Fibroblast of skin of back (primary cell): ENCODE results near the gene PLEKHG7.
"Not testable (repeated sequence)": the region's sequence is repeated elsewhere in the genome, so short reads cannot be mapped to it uniquely, and the experiment has no call there.

Source experiments
- DNase-seq: peaks from one replicate; pipeline ENCODE4 v3.0.0-alpha.2; 2013

Gene PLEKHG7

DNA sequence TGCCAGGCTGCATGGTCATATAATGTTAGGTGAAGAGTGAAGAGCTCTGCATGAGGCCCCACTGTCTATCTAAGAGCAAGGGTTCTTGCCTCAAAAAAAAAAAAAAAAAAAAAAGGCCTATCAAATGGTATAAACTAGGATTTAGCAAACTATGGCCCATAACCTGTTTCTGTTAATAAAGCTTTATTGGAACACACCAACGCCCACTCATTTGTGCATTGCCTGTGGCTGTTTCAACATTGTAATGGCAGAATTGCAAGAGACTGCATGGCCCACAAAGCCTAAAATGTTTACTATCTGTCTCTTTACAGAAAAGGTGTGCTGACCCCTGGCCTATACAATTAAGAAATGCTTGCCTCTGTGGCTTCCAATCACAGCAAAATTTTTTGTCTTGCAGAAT is 12.8 kb downstream of the PLEKHG7 start:
- no peak for DNase-seq

DNA sequence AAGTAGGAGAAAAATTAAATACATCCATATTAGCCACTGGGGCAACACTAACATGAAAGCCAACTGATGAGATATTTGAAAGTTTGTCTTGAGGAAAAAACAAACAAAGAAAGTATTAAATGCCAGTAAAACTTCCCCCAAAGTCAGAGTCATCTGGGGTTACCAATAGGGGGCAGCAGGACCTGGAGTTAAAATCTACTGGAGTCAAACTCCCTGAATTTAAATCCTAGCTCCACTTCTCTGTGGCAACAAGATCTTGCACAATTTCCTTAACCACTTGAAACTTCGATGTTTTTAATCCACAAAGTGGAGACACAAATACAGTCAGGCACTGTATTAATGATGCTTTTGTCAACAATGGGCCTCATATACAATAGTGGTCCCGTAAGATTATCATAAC is 14.4 kb downstream of the PLEKHG7 start:
- peak; percentile 31 for DNase-seq

- DNase-seq: no peak
Observed at GRCh38 chr12:92718483-92718990, 15.7 kb downstream of the PLEKHG7 start.

DNA sequence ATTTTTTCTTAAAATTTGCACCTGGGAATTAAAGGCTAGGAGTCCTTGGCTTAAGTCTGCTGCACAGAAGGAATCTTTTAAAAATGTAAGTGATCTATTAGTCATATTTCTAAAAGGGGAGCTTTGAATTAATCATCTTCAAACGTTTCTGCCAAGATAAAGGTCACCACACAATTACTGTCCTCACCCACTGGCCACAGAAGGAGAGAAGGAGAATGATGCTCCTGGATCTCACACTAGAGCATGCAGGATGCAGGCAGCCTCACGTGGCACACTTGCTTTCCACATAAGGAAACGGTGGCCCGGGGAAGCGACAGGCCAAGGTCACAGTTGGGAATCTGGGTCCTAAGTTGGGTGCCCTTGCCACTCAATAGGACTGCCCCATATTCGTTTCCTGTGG is 16.9 kb downstream of the PLEKHG7 start:
- peak; percentile 54 for DNase-seq

GRCh38 chr12:92721130-92721529 is 18.3 kb downstream of the PLEKHG7 start:
- DNase-seq: peak; percentile 81

- no peak for DNase-seq
Observed at GRCh38 chr12:92721656-92722055, 18.9 kb downstream of the PLEKHG7 start.

GRCh38 chr12:92722897-92723296 is 20.1 kb downstream of the PLEKHG7 start:
- DNase-seq: no peak

GRCh38 chr12:92726850-92727249 is 24.1 kb downstream of the PLEKHG7 start:
- DNase-seq: no peak

DNA sequence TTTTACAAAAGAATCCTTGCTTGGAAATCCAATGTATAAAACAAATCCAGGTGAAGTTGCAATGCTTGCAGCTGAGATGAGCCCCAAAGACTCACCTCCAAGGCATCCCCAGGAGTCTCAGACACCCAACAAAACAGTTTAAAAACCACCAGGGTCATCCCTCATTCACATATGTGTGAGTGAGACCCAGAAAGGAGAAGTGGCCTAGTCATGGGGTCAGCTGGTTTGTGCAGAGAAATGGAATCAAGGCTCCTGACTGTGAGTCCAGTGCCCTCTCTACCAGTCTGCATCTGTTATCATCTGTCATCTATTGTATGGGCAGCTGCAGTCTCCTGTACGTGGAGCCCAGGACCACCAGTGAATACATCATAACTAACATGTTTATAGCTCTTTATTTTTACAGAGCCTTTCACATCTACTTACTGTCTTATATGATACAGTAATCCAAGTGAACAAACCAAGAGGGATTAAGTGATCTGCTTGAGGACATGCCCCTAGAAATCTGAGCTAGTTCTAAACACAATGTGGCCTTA is 27.1 kb downstream of the PLEKHG7 start:
- DNase-seq: no peak

- DNase-seq: no peak
Observed at GRCh38 chr12:92730758-92731157, 28.0 kb downstream of the PLEKHG7 start.

DNA sequence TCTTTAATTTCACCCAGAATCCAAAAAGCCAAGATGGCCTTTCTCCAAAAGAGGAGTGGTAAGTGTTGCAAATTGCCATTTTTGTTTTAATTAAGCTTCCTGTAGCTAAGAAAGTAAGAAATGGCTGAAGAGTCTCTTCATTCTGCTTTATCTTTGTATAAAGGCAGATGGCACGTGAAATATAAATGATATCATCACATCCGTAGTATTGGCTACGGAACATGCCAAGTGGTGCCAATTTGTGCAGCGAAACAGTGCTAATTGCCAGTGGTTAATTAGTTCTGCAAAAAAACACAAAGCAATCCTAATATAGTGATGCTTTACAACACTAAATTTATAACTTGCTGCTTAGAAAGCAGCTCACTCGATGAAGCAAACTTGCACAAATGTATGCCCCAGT is 29.4 kb downstream of the PLEKHG7 start:
- DNase-seq: no peak

GRCh38 chr12:92732716-92733115 is 29.9 kb downstream of the PLEKHG7 start:
- no peak for DNase-seq

DNA sequence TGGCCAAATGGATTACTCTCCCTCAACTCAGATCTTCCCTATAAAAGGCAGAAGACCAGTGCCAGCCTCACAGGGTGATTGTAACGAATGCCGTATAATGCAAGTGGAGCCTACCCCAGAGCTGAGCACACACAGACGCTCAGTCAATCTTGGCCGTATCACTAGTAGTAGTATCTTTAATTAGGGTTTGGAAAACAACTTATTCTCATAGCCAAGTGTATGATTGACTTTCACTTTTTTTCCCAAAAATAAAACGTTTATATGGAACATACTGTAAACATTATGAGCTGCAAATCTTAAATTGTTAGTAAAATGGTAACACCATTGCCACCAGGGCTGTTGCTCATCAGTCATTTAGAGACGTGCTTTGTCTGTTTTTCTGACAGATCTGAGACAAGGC is 30.4 kb downstream of the PLEKHG7 start:
- DNase-seq: no peak

DNA sequence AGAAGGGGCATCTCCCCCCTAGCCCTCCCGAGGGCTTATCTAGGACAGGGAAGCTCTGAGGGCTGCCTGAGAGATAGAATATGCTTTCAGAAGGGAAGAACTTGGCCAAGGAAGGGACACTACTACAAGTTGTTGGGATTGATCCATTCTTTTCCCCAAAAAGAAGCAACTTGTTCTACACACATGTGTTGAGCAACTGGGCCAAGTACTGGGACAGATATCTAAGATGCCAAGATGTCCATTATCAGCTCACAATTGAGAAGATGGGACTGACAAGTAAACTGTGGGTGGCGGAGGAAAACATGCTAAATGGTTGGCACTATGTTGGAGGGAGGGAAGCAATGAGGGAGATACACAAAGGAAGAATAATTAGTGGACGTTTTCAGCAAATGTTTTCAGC is 30.9 kb downstream of the PLEKHG7 start:
- DNase-seq: no peak

DNA sequence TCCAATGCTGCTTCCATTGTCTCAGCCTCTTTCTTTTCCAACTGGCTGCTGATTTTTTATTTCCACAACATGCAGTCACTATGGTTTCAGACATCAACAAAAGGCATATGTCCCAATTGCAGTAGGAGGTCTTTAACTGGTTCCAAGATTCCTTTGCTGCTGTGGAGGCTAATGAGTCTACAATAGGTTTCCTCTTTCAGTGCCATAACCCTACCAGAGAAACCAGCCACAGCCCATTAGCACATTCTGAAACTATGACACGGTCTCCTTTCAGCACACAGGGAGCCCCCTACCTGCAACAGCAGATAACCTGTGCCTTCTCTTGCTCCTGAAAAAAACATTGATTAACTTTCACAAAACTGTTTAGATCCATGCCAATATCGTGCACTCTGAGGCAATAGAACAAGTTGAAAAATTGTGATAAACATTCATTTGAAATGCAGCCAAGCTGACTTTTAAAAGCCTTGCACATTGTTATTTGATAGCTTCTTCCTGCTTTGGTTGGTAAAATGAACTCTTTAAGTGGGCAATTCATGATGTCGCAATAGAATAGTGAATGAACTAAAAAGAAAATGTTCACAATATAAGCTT is 32.4 kb downstream of the PLEKHG7 start:
- peak; percentile 59 for DNase-seq

- DNase-seq: no peak
Observed at GRCh38 chr12:92736605-92737004, 33.8 kb downstream of the PLEKHG7 start.

DNA sequence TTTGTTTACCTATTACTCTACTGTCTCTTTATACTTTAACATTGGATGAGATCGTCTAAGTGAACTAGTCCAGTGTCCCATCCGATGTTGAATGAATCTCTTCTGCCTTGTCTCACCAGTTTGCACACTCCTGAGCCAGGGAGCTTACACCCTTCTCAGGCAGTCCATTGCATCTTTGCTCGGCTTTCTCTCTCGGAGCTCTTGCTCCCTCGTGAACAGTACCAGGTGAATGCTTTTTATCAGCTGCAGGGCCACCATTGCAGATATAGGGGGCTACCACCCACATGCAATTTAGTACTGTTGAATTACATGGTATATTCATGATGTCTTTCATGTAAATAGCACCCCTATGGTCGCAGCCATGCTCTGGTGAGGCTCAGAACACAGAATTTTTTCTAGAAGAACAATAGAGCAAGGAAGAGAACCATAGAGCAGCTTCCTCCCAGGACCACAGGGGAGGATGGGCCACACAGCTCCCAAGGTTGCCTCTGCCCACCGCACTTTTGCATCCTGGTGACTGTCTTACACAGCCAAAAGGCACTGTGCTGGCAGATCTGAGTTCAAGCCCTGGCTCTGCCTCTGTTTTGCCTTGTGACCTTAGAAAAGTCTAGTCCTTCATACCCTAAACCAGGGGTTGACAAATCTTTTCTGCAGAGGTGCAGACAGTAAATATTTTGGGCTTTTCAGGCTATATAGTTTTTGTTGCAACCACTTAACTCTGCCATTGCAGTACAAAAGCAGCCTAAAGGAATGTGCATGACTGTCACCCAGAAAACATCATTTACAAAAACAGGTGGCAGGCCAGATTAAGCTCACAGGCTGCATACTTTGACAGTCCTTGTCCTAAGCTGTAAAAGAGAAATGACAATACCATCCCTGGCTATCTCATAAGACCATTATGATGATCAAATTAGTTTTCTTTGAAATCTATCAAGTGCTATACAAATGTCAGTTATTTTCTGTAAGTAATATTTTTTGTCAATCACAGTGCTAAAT is 35.4 kb downstream of the PLEKHG7 start:
- DNase-seq: no peak

DNA sequence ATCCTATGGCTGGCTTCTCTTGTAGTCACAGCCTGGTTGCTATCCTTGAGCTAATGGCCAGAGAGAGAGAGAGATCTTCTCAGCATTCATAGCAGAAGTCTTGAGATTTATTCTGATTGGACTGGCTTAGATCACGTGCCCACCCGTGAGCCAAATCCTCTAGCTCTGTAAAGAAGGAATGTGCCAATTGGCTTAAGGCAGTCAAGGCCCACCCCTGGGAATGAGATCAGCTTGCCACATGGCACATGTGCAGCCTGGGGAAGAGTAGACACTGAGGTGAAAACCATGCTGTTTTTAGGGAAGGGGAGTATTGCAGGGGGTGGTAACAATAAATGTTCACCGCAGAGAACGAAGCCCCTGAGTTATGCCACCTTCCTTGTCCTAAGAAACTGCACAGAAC is 36.3 kb downstream of the PLEKHG7 start:
- peak; percentile 20 for DNase-seq

GRCh38 chr12:92740411-92740810 is 37.6 kb downstream of the PLEKHG7 start:
- no peak for DNase-seq

DNA sequence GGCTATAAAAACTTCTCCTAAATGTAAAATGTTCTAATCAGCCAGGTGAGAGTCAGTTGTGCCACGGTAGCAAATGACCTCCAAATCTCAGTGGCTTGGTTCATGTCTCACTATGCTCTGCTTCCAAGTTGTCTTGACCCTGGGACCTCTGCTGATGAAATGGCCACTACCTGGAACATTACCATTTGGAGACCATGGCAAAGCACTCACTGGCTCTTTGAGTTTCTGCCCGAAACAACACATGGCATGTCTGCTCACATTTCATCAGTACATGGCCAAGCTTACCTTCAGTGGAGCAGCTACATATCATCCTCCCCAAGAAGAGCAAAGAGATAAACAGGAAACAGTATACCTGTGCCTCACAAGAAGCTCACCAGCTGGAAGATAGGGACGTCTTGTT is 40.2 kb downstream of the PLEKHG7 start:
- no peak for DNase-seq

- peak; percentile 98 for DNase-seq
Observed at GRCh38 chr12:92745856-92746550, 43.2 kb downstream of the PLEKHG7 start.

GRCh38 chr12:92747151-92747550 is 44.4 kb downstream of the PLEKHG7 start:
- DNase-seq: no peak

GRCh38 chr12:92749691-92750090 is 46.9 kb downstream of the PLEKHG7 start:
- not testable (repeated sequence) for DNase-seq
